GM15510 (cell line): ENCODE results near the gene NLGN4X.

Source experiments
- POLR2A ChIP-seq: IDR thresholded peaks from 3 replicates; pipeline ENCODE4 v1.6.1; 2011; ENCODE audit warnings: borderline replicate concordance; ENCODE audit not compliant: insufficient read length; ENCODE audit errors: extremely low read depth

Gene NLGN4X

DNA sequence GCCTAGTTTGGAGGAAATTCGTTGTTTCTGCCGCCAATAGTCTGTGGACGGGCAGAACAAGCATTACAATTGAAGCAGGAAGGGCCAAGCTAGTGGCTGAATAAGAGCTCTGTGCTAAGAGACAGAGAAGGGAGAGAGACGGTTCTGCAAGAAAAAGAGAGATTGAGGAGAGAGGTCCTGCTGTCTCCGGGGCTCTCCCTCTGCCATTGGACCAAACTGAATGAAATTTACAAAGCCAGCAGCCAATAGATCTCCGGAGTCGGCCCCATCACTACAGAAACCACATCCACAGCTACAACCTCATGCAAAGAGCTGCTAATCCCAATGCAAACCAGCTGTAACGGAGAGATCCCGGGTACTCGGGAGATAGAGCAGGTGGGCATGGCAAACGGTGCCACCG, at the start of gene NLGN4X:
NLGN4X (minus strand) TSS at position 148 of the 400 bp plus-strand sequence. CDS start 77,401 bp downstream, outside the sequence.
- no peak for TF ChIP-seq POLR2A

GRCh38 chrX:6266041-6266440, 37.4 kb upstream of the NLGN4X start:
- TF ChIP-seq POLR2A, result no peak

- no peak for TF ChIP-seq POLR2A
Observed at GRCh38 chrX:6262959-6263358, 34.3 kb upstream of the NLGN4X start.

GRCh38 chrX:6257025-6257424, 28.4 kb upstream of the NLGN4X start:
- TF ChIP-seq POLR2A, result no peak

- TF ChIP-seq POLR2A, result no peak
Observed at GRCh38 chrX:6244666-6245065, 16.0 kb upstream of the NLGN4X start.

- no peak for TF ChIP-seq POLR2A
Observed at GRCh38 chrX:6238576-6238975, 9.9 kb upstream of the NLGN4X start.

DNA sequence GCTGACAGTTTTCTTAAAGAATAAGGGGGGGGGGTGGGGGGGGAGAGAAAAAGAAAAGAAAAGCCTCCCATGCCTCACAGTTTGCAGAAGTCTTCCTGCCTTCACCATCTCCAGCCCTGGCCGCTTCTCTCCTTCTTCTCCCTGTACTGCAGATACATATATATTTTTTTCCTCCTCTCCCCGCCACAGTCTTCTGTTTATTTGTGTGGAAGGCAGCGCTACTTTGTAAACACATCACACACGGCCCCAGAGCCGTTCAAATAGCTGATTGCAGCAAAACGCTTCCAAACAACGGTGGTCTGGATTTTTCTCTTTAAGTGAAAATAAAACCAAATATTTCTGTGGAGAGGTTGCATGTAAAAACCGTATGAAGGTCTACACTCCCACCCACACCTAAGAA, 732 bp downstream of the NLGN4X start:
- no peak for TF ChIP-seq POLR2A

- TF ChIP-seq POLR2A, result no peak
Observed at GRCh38 chrX:6227453-6227835, 1.2 kb downstream of the NLGN4X start.

DNA sequence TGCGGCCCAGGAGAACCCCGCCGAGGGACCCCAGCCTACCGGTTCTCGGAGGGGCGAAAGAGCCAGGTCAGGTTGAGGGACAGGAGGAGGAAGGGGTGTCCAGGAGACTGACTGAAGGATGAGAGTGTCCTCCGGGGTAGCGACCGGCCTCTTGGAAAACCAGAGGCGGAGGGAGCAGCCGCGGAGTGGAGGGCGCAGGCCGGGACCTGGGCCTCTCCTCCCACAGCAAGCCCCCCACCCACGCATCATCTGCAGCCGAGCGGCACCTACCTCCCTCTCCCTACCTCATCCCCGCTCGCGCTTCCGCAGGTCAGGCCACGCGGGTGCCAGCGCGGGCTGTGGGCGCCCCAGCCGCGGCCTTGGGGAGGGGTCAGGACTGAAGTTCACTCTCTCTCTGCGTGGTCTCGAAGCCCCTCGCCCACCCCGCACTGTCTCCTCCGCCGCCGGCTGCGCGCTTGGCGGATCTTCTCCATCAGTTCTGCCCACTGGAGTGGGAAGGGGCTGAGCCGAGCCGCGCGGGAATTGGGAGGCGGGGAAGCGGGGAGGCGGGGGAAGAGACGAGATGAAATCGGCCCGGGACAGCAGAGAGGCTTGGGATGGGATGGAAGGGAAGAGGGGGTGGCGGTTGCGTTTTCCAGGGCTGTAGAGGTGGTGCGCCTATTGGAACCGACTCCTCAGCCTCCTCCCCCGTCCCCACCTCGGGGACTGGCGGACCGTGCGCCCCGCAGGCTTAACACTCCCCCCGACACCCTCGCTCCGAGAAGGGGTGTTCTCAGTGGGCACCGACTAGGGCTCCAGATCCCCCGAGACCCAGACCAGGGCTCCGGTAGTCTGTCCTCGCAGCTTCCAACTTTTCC, 1.8 kb downstream of the NLGN4X start:
- TF ChIP-seq POLR2A, result no peak

DNA sequence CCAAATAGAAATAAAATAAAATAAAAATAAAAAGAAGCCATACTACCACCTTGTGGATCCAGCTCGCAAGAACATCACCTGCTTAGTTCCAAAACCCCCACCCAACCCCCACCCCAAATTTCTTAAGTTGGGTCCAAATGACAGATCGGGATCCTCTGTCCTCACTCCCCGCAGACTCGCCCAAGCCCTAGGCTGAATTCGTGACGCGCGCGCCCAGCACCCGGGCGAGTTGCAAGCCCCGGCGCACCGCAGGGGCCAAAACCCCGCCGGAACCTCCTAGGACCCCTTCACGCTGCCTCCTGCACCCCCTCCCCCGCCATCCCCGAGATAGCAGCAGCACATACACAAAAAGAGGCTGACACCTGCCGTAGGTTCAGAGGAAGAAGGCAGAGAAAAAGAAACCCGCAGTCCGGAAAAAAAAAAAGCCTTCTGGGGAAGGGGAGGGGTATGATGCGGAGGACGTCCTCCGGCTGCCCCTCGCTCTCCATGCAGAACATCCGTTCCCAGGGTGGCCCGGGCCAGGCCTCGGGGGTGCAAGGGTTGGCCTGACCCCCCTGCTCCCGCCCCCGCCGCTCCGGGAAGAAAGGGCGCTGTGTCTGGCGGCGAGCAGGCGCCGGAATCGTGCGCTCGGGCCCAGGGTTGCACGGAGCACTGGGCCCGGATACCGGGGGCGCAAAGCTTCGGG, 2.6 kb downstream of the NLGN4X start:
- TF ChIP-seq POLR2A, result no peak

DNA sequence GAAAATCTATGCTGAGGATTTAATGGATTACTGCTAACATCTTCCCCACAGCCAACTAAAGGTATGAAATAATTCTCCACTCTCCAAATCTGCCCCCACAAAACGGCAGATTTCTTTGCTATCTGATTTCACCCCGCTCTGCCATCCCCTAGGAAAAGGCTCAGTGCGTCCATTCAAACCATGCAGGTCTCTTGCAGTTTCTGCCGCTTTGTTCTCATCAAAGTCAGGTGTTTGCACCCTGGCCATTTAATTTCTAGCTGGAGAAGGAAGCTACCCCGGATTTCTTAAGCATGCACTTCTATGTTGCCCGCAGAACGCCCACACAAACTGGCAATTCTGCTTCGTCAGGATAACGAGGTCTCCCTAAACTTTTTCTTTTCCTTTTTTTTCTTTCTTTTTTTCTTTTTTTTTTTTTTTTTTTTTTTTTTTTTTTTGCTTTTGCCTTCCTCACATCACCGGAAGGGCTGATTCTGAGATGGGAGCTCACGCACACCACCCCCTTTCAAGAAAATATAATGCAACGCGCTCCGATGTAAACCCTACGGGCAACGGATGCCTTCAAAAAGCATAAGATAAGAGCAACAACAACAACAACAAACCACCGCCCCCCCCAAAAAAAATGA, 3.3 kb downstream of the NLGN4X start:
- no peak for TF ChIP-seq POLR2A

DNA sequence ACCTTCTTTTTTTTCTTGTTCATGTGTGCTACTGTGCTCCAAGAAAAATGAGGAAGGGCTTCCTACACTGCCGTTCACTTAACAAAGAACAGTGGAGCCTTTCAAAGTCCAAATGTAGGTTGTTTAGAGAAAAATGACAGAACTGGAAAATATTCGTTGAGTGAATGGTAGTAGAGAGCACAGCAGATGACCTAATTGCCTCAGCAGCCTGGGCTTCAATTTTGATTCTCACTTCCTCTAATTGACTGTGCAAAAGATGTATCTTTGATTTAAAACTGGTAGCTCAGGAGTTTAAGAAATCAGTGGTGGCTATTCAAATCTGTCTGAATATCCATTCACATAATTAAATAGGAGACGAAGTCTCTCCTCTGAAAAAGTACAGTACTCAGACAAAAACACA, 5.2 kb downstream of the NLGN4X start:
- no peak for TF ChIP-seq POLR2A

DNA sequence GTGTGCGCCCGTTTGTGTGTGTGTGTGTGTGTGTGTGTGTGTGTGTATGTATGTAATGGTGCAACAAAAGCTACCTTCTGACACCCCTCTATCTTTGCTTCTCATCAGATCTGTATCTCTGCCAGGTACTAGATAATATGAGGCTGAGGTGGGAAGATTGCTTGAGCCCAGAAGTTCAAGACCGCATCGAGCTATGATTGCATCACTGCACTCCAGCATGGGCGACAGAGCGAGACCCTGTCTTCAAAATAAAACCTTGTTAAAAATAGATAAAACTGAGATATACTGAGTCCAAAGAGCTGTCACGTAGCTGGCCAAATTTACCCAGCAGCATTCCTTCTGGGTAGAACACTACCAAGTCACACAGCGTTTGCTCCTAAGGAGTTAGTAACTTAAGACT, 18.4 kb downstream of the NLGN4X start:
- no peak for TF ChIP-seq POLR2A

GRCh38 chrX:6203462-6204215, 25.0 kb downstream of the NLGN4X start:
- TF ChIP-seq POLR2A, result no peak

DNA sequence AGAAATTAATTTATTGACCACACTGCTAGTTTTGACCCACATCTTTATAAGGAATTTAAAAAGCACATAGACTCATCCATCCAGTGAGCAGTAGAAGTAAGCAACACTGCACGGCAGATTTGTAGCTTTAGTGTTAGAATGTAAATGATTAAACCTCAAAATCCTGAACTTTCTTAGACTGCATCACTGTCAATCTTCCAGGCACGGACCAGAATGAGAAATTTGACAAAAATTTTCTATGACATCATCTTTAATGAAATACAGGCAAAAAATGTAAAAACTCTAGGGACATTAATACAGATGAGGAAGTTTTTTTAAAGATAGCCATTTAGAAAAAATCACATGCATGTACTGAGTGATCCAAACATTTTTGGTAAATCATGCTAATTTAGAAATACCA, 29.2 kb downstream of the NLGN4X start:
- TF ChIP-seq POLR2A, result no peak

GRCh38 chrX:6187256-6187655, 41.4 kb downstream of the NLGN4X start:
- no peak for TF ChIP-seq POLR2A
